ENCODE results near the gene RGS9BP.

- TF ChIP-seq CTCF (IDR thresholded peaks at IDR 0.05 in 4 of 5, conservative IDR thresholded peaks at IDR 0.05 in 1 of 5) (no peak), POLR2A (IDR thresholded peaks at IDR 0.05) (no peak)
Observed at GRCh38 chr19:32672841-32673240, 2.8 kb upstream of the RGS9BP start.

Data from gastrocnemius medialis (tissue), 4 donors.